ENCODE measurements around the gene DAW1.

- TF ChIP-seq CTCF (IDR thresholded peaks at IDR 0.05; ENCODE audit: insufficient read depth, low read length) (no peak), REST (IDR thresholded peaks at IDR 0.05; ENCODE audit: insufficient replicate concordance, low read depth) (no peak), SPI1 (IDR thresholded peaks at IDR 0.05; ENCODE audit: borderline replicate concordance, low read depth) (no peak), GABPA (IDR thresholded peaks at IDR 0.05; ENCODE audit: low read depth) (no peak), POLR2AphosphoS5 (IDR thresholded peaks at IDR 0.05; ENCODE audit: low read depth) (no peak)
These were observed 50.2 kb downstream of the DAW1 start for GRCh38 chr2:227921648-227922047.

All from HL-60 (cell line).